Smooth muscle cell (in vitro differentiated cells): ENCODE data around the gene OSBPL2. TPM values are rescaled to one million over a fixed set of nuclear protein-coding genes. Genes with fewer than 3 reads are reported as not detected.

Source experiments
- DNase-seq: peaks from one replicate; lab custom pipeline; 2025; ENCODE audit not compliant: unreplicated experiment; lab: John Stamatoyannopoulos, UW
- H2AFZ ChIP-seq: fragments of 200-600 bp; sonication (generic); 2 replicates; pipeline ENCODE4 v1.6.0; 2016; ENCODE audit warnings: antibody characterized with exemption, low read depth, mild to moderate bottlenecking
- H3F3A ChIP-seq: fragments of 200-600 bp; sonication (generic); 2 replicates; pipeline ENCODE4 v1.6.0; 2017; ENCODE audit warnings: antibody characterized with exemption, low read depth
- H3K27ac ChIP-seq: fragments of 200-600 bp; sonication (generic); 2 replicates; pipeline ENCODE4 v1.5.1; 2016; ENCODE audit warnings: low read depth, mild to moderate bottlenecking
- H3K27me3 ChIP-seq: fragments of 200-600 bp; sonication (generic); 2 replicates; pipeline ENCODE4 v1.6.1; 2016; ENCODE audit warnings: low read depth, mild to moderate bottlenecking
- H3K36me3 ChIP-seq: fragments of 200-600 bp; sonication (generic); 2 replicates; pipeline ENCODE4 v1.5.1; 2016; ENCODE audit warnings: low read depth
- H3K4me1 ChIP-seq: fragments of 200-600 bp; sonication (generic); 2 replicates; pipeline ENCODE4 v1.5.1; 2016; ENCODE audit warnings: low read depth
- H3K4me2 ChIP-seq: fragments of 200-600 bp; sonication (generic); 2 replicates; pipeline ENCODE4 v1.6.0; 2016; ENCODE audit warnings: mild to moderate bottlenecking
- H3K4me3 ChIP-seq: fragments of 200-600 bp; sonication (generic); 2 replicates; pipeline ENCODE4 v1.5.1; 2016; ENCODE audit warnings: mild to moderate bottlenecking
- H3K79me2 ChIP-seq: fragments of 200-600 bp; sonication (generic); 2 replicates; pipeline ENCODE4 v1.6.0; 2016; ENCODE audit warnings: low read depth, mild to moderate bottlenecking
- H3K9ac ChIP-seq: fragments of 200-600 bp; sonication (generic); 2 replicates; pipeline ENCODE4 v1.6.0; 2016; ENCODE audit warnings: low read depth
- H3K9me3 ChIP-seq: fragments of 200-600 bp; sonication (generic); replicated peaks from 2 replicates; pipeline ENCODE4 v1.5.1; 2016; ENCODE audit warnings: low read depth
- H4K20me1 ChIP-seq: fragments of 200-600 bp; sonication (generic); 2 replicates; pipeline ENCODE4 v1.6.0; 2016; ENCODE audit warnings: low read depth
- CTCF ChIP-seq: fragments of 200-600 bp; sonication (generic); IDR thresholded peaks from 2 replicates; pipeline ENCODE4 v1.5.1; 2017; ENCODE audit warnings: borderline replicate concordance, mild to moderate bottlenecking, antibody characterized with exemption; ENCODE audit not compliant: insufficient read depth, poor library complexity, severe bottlenecking
- WGBS: methylation state at CpG from one replicate; pipeline ENCODE4 v1.1.7; 2016; ENCODE audit warnings: low lambda C conversion rate; 5-methylcytosine and 5-hydroxymethylcytosine counted together
- polyA plus RNA-seq: library from polyadenylated mRNA; unstranded; fragments of >200 nt; fragmentation: Nextera tagmentation; extraction: Ambion mirVana; gene quantifications from 2 replicates; pipeline ENCODE4 v1.2.1, GENCODE V29; 2016
- total RNA-seq: library from RNA; depleted of rRNA; stranded (reverse); fragments of >200 nt; gene quantifications from 2 replicates; pipeline ENCODE4 v1.2.3, GENCODE V29; 2014

OSBPL2 gene
- total and polyA plus RNA-seq, 2 experiments from 2014 or later = 34.3 to 37.0 TPM

- H3F3A ChIP-seq = no peaks in the 10 kb centered on the region
- TF ChIP-seq CTCF = no peak
- no peaks in the 10 kb centered on the region for H3K79me2 ChIP-seq
- H3K27ac ChIP-seq = no peak overlapping the region
- no peaks in the 10 kb centered on the region for H3K36me3 ChIP-seq
- over 99% methylated on average over 9 of the region's 12 CpGs for whole genome bisulfite sequencing
- no peaks in the 10 kb centered on the region for H3K27me3 ChIP-seq
- no peak overlapping the region for H3K4me3 ChIP-seq
- no peak overlapping the region for H2AFZ ChIP-seq
- no peak for DNase-seq
- no peaks in the 10 kb centered on the region for H4K20me1 ChIP-seq
- H3K4me1 ChIP-seq = no peaks in the 10 kb centered on the region
- H3K9ac ChIP-seq = no peak overlapping the region
- H3K9me3 ChIP-seq = no peaks in the 10 kb centered on the region
- H3K4me2 ChIP-seq = no peak overlapping the region
These were observed 77.5 kb downstream of the OSBPL2 start for GRCh38 chr20:62315773-62316172.

GRCh38 chr20:62316331-62317166 is 78.2 kb downstream of the OSBPL2 start:
- no peaks in the 10 kb centered on the region for H3K4me1 ChIP-seq
- DNase-seq = no peak
- WGBS = 98% methylated on average over 39 of the region's 40 CpGs
- H3F3A ChIP-seq = no peaks in the 10 kb centered on the region
- no peak for TF ChIP-seq CTCF
- H3K4me2 ChIP-seq = no peak overlapping the region
- H3K27ac ChIP-seq = no peak overlapping the region
- no peak overlapping the region for H3K9ac ChIP-seq
- no peaks in the 10 kb centered on the region for H3K79me2 ChIP-seq
- H4K20me1 ChIP-seq = no peaks in the 10 kb centered on the region
- no peaks in the 10 kb centered on the region for H3K9me3 ChIP-seq
- H3K27me3 ChIP-seq = no peaks in the 10 kb centered on the region
- no peak overlapping the region for H2AFZ ChIP-seq
- no peaks in the 10 kb centered on the region for H3K36me3 ChIP-seq
- no peak overlapping the region for H3K4me3 ChIP-seq

- TF ChIP-seq CTCF = no peak
- no peak for DNase-seq
- Histone ChIP-seq H3K4me3 (no peak overlapping the region), H3K79me2 (no peaks in the 10 kb centered on the region), H3K4me2 (no peak overlapping the region), H2AFZ (no peak overlapping the region), H4K20me1 (no peaks in the 10 kb centered on the region), H3K9me3 (no peaks in the 10 kb centered on the region), H3K27ac (no peak overlapping the region), H3F3A (no peaks in the 10 kb centered on the region), H3K27me3 (no peaks in the 10 kb centered on the region), H3K9ac (no peak overlapping the region), H3K4me1 (no peaks in the 10 kb centered on the region), H3K36me3 (no peaks in the 10 kb centered on the region)
- WGBS = 93% methylated on average over 18 of the region's 18 CpGs
These were observed 78.9 kb downstream of the OSBPL2 start for GRCh38 chr20:62317167-62317655.
